MV-4-11 (cell line): ENCODE data around the gene RBCK1.
"Not testable (repeated sequence)": the region's sequence is repeated elsewhere in the genome, so short reads cannot be mapped to it uniquely, and the experiment has no call there.

ENCODE experiments used
- DNase-seq: peaks from one replicate; lab custom pipeline; 2025; lab: John Stamatoyannopoulos, UW

Gene RBCK1

GRCh38 chr20:472889-473292 is 64.8 kb downstream of the RBCK1 start:
- DNase-seq = no peak

GRCh38 chr20:474581-474980 is 66.5 kb downstream of the RBCK1 start:
- DNase-seq = no peak

- no peak for DNase-seq
Observed at GRCh38 chr20:475463-476357, 67.6 kb downstream of the RBCK1 start.

- not testable (repeated sequence) for DNase-seq
Observed at GRCh38 chr20:476561-477249, 68.6 kb downstream of the RBCK1 start.

GRCh38 chr20:478010-478948 is 70.2 kb downstream of the RBCK1 start:
- DNase-seq = no peak

- DNase-seq = peak; percentile 66
Observed at GRCh38 chr20:478949-479429, 70.9 kb downstream of the RBCK1 start.

- DNase-seq = no peak
Observed at GRCh38 chr20:479487-479886, 71.4 kb downstream of the RBCK1 start.

- no peak for DNase-seq
Observed at GRCh38 chr20:480044-480443, 71.9 kb downstream of the RBCK1 start.

- DNase-seq = no peak
Observed at GRCh38 chr20:481167-481566, 73.1 kb downstream of the RBCK1 start.
